MCF 10A (cell line): Measurements from ENCODE around the gene CCDC28A. TPM values are rescaled to one million over a fixed set of nuclear protein-coding genes. Genes with fewer than 3 reads are reported as not detected.

Experiments
- BruUV-seq: library from RNA; stranded (reverse); fragments of 400-500 nt; replicated peaks from 2 replicates; lab custom pipeline; 2021; lab: Mats Ljungman, UMichigan
- CTCF ChIA-PET: fragments of 300-600 bp; sonication (Branson Sonifier 250); formaldehyde crosslinking; extraction: SDS; loops from one replicate; lab custom pipeline; 2021; ENCODE audit warnings: antibody characterized with exemption, inconsistent platforms; lab: Yijun Ruan, JAX
- POLR2A ChIA-PET: fragments of 300-600, 350-650 bp; sonication (Branson Sonifier 250); formaldehyde crosslinking; extraction: SDS; loops from one replicate; lab custom pipeline; 2020; ENCODE audit warnings: antibody characterized with exemption, inconsistent platforms; lab: Yijun Ruan, JAX
- DNase-seq: peaks from one replicate; pipeline ENCODE4 v3.0.0-alpha.2; 2018; ENCODE audit not compliant: unreplicated experiment
- H3K27ac Mint-ChIP-seq: one replicate; pipeline ENCODE4 v1.8.0; 2022; ENCODE audit warnings: mild to moderate bottlenecking, low read depth, mixed read lengths; ENCODE audit not compliant: unreplicated experiment
- H3K27me3 Mint-ChIP-seq: one replicate; pipeline ENCODE4 v1.8.0; 2022; ENCODE audit warnings: mixed read lengths; ENCODE audit not compliant: insufficient read depth, unreplicated experiment
- H3K36me3 Mint-ChIP-seq: one replicate; pipeline ENCODE4 v1.8.0; 2022; ENCODE audit warnings: mild to moderate bottlenecking, moderate library complexity, mixed read lengths; ENCODE audit not compliant: insufficient read depth, unreplicated experiment
- H3K4me1 Mint-ChIP-seq: one replicate; pipeline ENCODE4 v1.8.0; 2022; ENCODE audit warnings: mixed read lengths; ENCODE audit not compliant: insufficient read depth, unreplicated experiment
- H3K4me3 Mint-ChIP-seq: one replicate; pipeline ENCODE4 v1.8.0; 2022; ENCODE audit warnings: mild to moderate bottlenecking, moderate library complexity, mixed read lengths; ENCODE audit not compliant: unreplicated experiment
- H3K9me3 Mint-ChIP-seq: one replicate; pipeline ENCODE4 v1.8.0; 2022; ENCODE audit warnings: mixed read lengths; ENCODE audit not compliant: unreplicated experiment
- CTCF ChIP-seq: fragments of 200-600 bp; IDR thresholded peaks from one replicate; pipeline ENCODE4 v1.8.0; 2022; ENCODE audit warnings: antibody characterized with exemption, mild to moderate bottlenecking; ENCODE audit not compliant: unreplicated experiment
- intact Hi-C: fragments of 100-400 bp; cut with micrococcal nuclease; formaldehyde crosslinking; loops from 2 replicates; pipeline ENCODE4 v1.14.1; 2022
- total RNA-seq: library from RNA; stranded (reverse); gene quantifications from 2 replicates; pipeline ENCODE4 v1.2.3, GENCODE V29; 2022

The CCDC28A gene
- total RNA-seq, 1 experiment from 2014 or later: 15.8 TPM

- Mint-ChIP-seq H3K4me3 (no peak overlapping the region), H3K4me1 (peaks cover 10% of the 10 kb centered on the region), H3K27me3 (no peaks in the 10 kb centered on the region), H3K27ac (no peak overlapping the region), H3K9me3 (no peaks in the 10 kb centered on the region), H3K36me3 (no peaks in the 10 kb centered on the region)
- DNase-seq: no peak
- no TSS peak for BruUV-seq
- TF ChIP-seq CTCF: no peak
- intact Hi-C loops: no loop called here
- POLR2A ChIA-PET: interaction anchor here (1.5 kb wide), 1 partner anchor 165 kb away, joined by 3 read pairs; no protein-coding TSS in a partner anchor
- CTCF ChIA-PET: interaction anchor here (0.9 to 1.3 kb wide), 2 partner anchors 168 to 543 kb away, joined by 4 to 5 read pairs; no protein-coding TSS in a partner anchor
Measured at GRCh38 chr6:138821519-138821918, 48.0 kb downstream of the CCDC28A start.

GRCh38 chr6:138824482-138825144 is 51.0 kb downstream of the CCDC28A start:
- Mint-ChIP-seq H3K27me3 (no peaks in the 10 kb centered on the region), H3K36me3 (no peaks in the 10 kb centered on the region), H3K4me3 (no peak overlapping the region), H3K4me1 (no peaks in the 10 kb centered on the region), H3K27ac (no peak overlapping the region), H3K9me3 (no peaks in the 10 kb centered on the region)
- DNase-seq: no peak
- TF ChIP-seq CTCF: no peak
- POLR2A ChIA-PET: no interaction called here
- intact Hi-C loops: no loop called here
- CTCF ChIA-PET: interaction anchor here (0.6 kb wide), 1 partner anchor 504 kb away, joined by 6 read pairs; no protein-coding TSS in a partner anchor
- BruUV-seq: no TSS peak

GRCh38 chr6:138830248-138830647 is 56.7 kb downstream of the CCDC28A start:
- intact Hi-C loops: no loop called here
- CTCF ChIA-PET: interaction anchor here (0.9 to 1.2 kb wide), 2 partner anchors 19 to 92 kb away, joined by 3 read pairs; no protein-coding TSS in a partner anchor

More at GRCh38 chr6:138830248-138830647, 56.7 kb downstream of the CCDC28A start:
- H3K4me3 Mint-ChIP-seq: no peak overlapping the region
- POLR2A ChIA-PET: no interaction called here
- no peaks in the 10 kb centered on the region for H3K27me3 Mint-ChIP-seq
- BruUV-seq: no TSS peak
- H3K9me3 Mint-ChIP-seq: no peaks in the 10 kb centered on the region
- no peak for DNase-seq
- H3K27ac Mint-ChIP-seq: no peak overlapping the region
- no peaks in the 10 kb centered on the region for H3K36me3 Mint-ChIP-seq
- no peak for TF ChIP-seq CTCF
- no peaks in the 10 kb centered on the region for H3K4me1 Mint-ChIP-seq
